ENCODE measurements around the gene ACTN1.
"Not testable (repeated sequence)": the region's sequence is repeated elsewhere in the genome, so short reads cannot be mapped to it uniquely, and the experiment has no call there.

Gene ACTN1

DNA sequence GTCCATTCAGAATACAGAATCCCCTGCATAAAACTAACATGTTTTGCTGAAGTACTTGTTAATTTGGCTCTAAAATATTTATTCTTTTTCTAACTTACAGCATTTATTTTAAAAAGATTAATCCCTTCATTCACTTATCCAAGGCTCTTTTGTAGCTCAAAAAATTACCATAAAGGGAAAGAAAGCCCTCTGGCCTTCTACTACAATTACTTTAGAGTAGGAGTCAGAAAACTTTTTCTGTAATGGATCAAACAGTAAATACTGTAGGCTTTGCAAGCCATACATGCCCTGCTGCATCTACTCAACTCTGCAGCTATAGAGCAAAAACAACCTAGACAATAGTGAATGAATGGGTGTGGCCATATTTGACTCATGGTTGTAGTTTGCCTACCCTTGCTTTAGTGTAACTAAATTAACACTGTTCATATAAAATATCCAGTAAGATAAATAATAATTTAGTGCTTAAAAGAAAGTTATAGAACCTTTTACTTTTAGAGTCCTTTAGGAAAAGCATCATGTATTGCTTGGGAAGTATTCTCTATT lies 112.0 kb downstream of the ACTN1 start:
- no peak for DNase-seq (ENCODE audit: low read depth in 2 of 2)

GRCh38 chr14:68865542-68865941 lies 113.6 kb downstream of the ACTN1 start:
- no peak for DNase-seq (ENCODE audit: low read depth in 2 of 2)

- no peak for DNase-seq (ENCODE audit: low read depth in 2 of 2)
These were observed 114.7 kb downstream of the ACTN1 start for GRCh38 chr14:68864361-68864750.

- DNase-seq (ENCODE audit: low read depth in 2 of 2): no peak
These were observed 115.3 kb downstream of the ACTN1 start for GRCh38 chr14:68863610-68864360.

DNA sequence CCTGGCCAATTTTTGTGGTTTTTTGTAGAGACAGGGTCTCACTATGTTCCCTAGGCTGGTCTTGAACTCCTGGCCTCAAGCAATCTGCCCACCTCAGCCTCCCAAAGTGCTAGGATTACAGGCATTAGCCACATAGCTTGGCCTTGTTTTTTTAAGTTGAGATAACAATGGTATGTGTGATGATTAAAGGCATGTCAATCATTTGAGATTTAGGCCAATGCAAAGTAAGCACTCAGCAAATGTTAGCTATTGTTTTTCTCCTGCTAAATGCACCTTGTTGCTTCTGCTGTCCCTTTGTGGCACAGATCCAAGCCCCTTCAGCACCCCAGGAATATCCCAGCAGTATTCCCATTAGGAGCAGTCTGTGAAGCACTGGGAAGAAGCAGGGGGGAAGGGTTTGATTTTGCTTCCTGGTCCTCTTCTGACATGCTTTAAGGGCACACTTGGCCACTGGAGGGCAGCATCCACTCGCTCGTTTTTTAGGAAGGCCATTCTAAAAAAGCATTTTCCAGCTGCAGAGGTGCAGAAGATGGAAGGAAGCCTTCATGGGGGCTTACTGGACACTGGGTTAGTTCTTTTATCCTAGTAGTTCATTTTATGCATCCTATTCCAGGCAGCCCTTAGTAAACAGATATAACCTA lies 116.0 kb downstream of the ACTN1 start:
- DNase-seq (ENCODE audit: low read depth in 2 of 2): peak; percentile 32 to 70

- no peak for DNase-seq (ENCODE audit: low read depth in 2 of 2)
These were observed 118.3 kb downstream of the ACTN1 start for GRCh38 chr14:68860771-68861170.

DNA sequence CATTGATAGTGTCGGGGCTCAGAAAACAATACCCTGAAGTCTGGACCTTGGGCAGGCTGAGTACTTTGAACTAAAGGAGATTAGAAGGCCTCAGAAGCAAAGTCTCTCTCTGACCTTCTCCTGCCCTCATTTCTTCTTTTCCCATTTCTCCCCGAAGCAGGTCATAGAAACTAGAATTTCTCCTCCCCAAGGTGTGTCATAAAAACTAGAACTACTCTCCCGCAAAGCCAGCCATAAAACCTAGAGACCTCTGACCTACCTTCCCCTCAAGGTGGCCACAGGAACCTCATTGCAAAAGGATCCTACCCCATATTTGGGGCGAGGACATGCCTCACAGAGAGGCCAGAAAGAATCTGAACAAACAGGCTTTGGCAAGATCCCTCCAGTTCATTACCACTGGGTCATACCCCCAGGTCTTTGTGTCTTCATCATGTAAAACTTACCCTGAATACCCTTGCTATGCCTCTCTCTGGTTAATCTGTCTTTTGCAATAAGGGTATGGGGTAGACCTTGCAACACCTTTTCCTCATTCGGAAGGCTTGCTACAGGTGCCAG lies 121.5 kb downstream of the ACTN1 start:
- no peak for DNase-seq (ENCODE audit: low read depth in 2 of 2)

GRCh38 chr14:68856572-68856971 lies 122.5 kb downstream of the ACTN1 start:
- DNase-seq (ENCODE audit: low read depth in 2 of 2): no peak

GRCh38 chr14:68854421-68854820 lies 124.7 kb downstream of the ACTN1 start:
- no peak for DNase-seq (ENCODE audit: low read depth in 2 of 2)

GRCh38 chr14:68853749-68854148 lies 125.4 kb downstream of the ACTN1 start:
- no peak for DNase-seq (ENCODE audit: low read depth in 2 of 2)

- not testable (repeated sequence) for DNase-seq (ENCODE audit: low read depth in 2 of 2)
These were observed 126.6 kb downstream of the ACTN1 start for GRCh38 chr14:68852493-68852892.

DNA sequence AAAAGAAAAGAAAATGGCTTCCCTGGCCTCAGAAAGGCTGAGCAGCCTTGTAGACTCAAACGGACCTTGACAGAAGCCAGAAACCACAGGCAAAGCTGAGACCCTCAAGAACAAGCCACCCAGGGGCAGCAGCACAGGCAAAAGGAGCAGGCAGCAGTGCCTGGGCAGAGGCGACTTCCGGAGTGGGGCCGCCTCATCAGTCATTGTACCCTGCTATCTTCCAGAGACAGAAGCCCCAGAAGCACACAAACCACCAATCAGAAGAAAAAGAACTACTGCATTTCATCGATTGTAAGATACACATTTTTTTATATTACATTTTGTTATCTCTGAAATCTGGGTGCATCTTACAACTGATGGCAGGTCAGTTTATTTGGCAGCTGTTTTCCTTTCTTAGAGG lies 128.0 kb downstream of the ACTN1 start:
- DNase-seq (ENCODE audit: low read depth in 2 of 2): no peak

- DNase-seq (ENCODE audit: low read depth in 2 of 2): no peak
These were observed 129.7 kb downstream of the ACTN1 start for GRCh38 chr14:68849416-68849815.

GRCh38 chr14:68848253-68848652 lies 130.8 kb downstream of the ACTN1 start:
- DNase-seq (ENCODE audit: low read depth in 2 of 2): no peak

DNA sequence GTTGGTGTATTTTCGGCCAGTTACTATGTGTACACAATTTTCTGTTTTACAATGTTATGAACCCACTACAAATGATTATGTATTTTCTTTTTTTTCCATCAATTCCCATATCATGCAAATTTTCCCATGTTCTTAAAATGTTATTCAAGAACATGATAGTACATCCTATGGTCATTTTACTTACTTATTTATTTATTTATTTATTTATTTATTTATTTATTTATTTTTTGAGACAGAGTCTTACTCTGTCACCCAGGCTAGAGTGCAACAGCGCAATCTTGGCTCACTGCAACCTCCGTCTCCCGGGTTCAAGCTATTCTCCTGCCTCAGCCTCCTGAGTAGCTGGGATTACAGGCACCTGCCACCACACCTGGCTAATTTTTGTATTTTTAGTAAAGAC lies 131.5 kb downstream of the ACTN1 start:
- DNase-seq (ENCODE audit: low read depth in 2 of 2): not testable (repeated sequence)

- no peak for DNase-seq (ENCODE audit: low read depth in 2 of 2)
These were observed 132.6 kb downstream of the ACTN1 start for GRCh38 chr14:68846466-68846865.

DNA sequence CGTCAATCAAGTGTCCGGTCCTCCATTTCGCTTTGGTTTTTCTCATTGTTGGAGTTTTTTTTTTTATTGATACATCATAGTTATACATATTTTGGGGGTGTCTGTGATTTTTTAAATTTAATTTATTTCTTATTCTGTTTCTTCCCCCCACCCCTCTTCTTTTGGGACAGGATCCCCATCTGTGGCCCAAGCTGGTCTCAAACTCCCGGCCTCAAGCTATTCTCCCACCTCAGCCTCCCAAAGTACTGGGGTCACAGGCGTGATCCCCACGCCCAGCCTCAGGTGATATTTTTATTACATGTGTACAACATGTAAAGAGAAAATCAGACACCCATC lies 134.9 kb downstream of the ACTN1 start:
- no peak for DNase-seq (ENCODE audit: low read depth in 2 of 2)

- DNase-seq (ENCODE audit: low read depth in 2 of 2): peak; percentile 47 to 67
These were observed 135.5 kb downstream of the ACTN1 start for GRCh38 chr14:68843471-68844209.

DNA sequence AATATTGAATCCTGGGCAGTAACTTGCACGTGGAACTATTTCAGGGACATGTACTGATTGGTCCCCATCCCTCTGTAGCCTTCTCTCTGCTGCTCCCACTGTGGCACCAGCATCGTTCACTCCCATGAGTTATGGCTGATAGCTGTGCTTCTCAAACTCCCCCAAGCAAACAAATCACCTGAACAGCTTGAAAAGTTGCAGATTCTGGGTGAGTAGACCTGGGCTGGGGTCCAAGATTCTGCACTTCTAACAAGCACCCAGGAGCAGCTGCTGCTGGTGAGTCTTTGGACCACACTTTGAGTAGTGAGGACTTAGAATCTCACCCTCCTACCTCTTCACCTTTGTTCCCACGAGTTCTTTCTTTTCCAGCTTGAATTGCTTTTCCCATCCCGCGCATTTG lies 136.8 kb downstream of the ACTN1 start:
- no peak for DNase-seq (ENCODE audit: low read depth in 2 of 2)

- no peak for DNase-seq (ENCODE audit: low read depth in 2 of 2)
These were observed 137.9 kb downstream of the ACTN1 start for GRCh38 chr14:68841016-68841809.

DNA sequence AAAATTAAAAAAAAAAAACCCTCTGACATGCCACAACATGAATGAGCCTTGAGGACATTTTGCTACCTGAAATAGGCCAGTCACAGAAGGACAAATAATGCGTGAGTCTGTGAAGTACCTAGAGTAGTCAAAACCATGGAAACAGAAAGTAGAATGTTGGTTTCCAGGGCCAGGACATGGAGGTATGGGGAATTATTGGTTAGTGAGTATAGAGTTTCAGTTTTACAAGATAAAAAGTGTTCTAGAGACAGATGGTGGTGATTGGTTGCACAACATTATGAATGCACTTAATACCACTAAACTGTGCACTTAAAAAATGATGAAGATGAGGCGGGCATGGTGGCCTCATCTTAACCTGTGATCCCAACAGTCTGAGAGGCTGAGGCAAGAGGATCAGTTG lies 138.6 kb downstream of the ACTN1 start:
- DNase-seq (ENCODE audit: low read depth in 2 of 2): no peak

DNA sequence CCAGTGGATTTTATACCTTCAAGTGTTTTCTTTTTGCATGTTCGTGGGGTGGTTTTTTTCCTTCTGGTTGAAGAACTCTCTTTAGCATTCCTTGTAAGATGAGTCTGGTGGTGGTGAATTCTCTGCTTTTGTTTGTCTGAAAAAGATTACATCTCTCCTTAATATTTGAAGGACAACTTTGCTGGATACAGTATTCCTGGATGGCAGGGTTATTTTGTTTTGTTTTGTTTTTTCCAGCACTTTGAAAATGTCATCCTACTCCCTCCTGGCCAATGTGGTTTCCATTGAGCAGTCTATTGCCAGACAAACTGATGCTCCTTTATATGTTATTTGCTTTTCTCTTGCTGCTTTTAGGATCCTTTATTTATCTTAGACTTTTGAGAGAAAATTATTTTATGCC lies 143.0 kb downstream of the ACTN1 start:
- DNase-seq (ENCODE audit: low read depth in 2 of 2): no peak
